ENCODE data around the gene ORAI2.
"Not testable (repeated sequence)": the region's sequence is repeated elsewhere in the genome, so short reads cannot be mapped to it uniquely, and the experiment has no call there.

The ORAI2 gene

DNA sequence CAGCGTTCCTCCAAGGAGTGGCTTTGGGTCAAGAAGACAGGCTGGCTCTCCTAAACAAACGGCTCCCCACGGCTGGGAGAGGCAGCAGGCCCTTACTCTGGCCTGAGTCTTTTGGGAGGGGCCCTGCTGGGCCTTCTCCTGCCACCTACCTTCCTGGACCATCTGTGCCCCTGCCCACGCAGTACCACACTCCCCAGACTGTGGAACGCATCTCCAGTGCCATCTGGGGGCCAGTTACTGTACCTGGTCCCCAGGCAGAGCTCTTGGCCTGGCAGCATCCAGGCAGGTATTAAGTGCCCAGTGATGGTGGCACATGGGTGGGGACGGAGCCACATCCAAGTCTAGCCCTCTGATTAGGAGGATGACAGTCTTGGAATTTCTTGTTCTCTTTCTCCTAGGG is 16.9 kb downstream of the ORAI2 start:
- DNase-seq: no peak

GRCh38 chr7:102451371-102452054 is 18.1 kb downstream of the ORAI2 start:
- no peak for DNase-seq

- no peak for DNase-seq
Measured at GRCh38 chr7:102452451-102452850, 19.1 kb downstream of the ORAI2 start.

GRCh38 chr7:102453319-102453718 is 19.9 kb downstream of the ORAI2 start:
- DNase-seq: no peak

DNA sequence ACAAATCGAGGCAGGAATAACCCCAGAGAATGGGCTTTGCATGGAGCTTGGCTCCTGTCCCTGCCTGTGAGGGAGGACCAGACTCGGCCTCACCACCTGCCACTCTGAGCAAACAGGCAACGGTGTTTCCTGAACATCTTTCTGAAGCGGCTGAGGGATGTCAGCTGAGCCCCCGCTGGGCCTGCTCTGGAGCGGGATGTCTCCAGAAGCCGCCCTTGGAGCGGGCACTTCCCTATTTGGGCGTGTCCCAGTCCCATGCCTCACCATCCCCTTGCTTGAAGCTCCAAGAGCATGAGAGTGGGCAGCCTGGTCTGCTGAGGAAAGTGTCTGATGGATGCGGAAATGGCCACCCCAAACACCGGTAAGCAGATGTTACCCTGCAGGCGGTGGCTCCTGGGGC is 21.1 kb downstream of the ORAI2 start:
- DNase-seq: no peak

GRCh38 chr7:102454932-102455331 is 21.6 kb downstream of the ORAI2 start:
- not testable (repeated sequence) for DNase-seq

- DNase-seq: no peak
Measured at GRCh38 chr7:102455596-102455995, 22.2 kb downstream of the ORAI2 start.

GRCh38 chr7:102456327-102456726 is 23.0 kb downstream of the ORAI2 start:
- DNase-seq: no peak

DNA sequence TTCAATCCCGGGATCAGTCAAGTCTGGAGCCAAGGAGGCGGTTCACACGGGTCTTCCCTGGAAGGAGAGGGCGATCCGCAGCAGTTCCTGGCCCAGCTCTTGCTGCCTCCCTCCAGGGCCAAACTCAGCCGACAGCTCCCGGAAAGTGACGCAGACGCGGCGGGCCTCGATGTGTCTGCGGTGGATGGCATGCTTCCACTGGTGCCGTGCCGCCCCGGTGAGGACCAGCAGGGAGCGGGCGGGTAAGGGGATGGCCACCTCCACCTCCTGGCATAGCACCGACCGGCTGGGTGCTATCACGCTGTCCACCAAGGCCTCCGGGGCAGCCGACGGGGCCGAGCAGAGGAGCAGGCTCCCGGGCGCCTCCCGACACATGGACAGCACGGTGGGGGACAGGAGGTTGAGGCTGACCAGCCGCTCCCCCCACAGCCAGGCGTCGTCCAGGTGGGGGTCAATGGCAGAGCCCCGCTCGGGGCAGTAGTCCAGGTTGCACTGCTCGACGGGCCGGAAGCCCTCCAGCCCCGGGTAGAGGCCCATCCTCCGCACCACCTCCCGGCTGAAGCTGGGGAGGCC is 24.1 kb downstream of the ORAI2 start:
- DNase-seq: no peak

DNA sequence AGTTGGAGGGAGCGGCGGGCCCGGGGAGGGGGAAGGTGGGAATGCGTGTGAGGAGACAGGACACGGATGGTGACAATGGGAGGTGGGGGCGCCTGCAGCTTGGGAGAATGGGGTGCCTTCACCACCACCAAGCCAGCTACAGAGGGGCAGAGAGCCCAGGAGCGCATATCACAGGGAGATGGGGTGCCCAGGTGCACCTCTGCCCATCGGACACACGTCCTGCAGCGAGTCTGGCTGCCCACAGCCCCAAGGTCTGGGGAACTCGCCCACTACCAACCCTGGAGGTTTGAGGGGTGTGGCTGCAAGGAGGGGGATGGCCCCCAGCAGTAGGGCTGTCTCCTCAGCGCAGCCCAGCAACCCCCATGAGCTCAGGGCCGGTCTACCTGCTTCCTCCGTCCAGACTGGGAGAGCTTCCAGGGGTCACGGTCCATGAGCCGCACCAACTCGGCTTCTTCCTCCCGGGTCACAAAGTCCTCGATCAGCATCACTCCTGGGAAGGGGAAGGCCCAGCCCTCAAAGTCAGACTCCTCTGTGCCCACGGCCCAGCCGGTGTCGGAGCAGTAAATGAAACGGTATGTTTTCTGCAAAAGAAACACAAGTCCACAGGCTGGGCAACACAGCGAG is 26.0 kb downstream of the ORAI2 start:
- no peak for DNase-seq

DNA sequence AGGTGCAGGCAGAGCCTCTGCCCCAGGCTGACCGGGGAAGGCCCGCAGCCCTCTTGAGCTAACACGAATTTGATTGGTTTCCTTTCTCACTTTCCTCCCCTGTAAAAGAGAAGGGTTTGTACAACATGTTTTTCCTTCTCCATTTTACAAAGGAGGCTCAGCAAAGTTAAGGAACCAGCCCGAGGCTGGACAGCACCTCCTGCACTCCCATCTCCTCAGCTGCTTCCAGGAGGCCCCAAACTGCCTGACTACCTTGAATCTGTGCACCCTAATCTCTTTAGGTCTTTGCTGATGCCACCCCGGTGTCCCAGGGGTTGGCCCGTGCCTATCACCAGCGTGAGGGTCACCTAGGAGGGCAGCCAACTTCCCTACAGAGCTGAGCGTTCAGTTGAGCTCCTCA is 27.1 kb downstream of the ORAI2 start:
- no peak for DNase-seq

DNA sequence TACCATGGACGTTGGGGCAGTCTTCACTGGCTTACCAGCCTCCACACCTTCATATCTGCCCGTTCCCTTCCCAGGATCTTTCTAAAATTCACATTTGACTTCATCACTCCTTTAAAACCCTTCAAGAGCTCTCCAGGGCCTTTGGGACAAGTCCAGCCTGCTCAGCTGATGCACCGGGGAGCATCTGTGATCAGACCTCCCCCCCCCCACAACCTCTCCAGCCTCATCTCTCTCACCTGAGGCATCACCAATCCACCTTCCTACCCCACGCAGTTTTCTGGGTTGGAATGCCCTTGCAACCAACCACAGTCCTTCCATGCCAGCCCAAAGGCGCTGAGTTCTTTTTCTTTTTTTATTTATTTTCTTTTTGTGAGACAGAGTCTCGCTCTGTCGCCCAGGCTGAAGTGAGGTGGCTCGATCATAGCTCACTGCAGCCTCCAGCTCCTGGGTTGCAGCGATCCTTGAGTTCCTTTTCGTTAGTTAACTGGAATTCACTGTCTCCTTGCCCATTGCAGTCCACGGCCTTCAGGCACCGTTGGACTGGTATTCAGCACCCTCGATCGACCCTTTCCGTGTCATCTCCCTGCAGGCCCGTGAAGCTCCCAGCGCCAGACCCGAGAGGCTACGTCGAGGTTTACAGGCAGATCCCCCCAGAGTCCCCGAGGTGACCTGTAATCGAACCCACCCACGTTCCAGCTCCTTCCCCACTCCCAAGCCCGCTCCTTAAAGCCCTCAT is 30.6 kb downstream of the ORAI2 start:
- DNase-seq: no peak

- DNase-seq: no peak
Measured at GRCh38 chr7:102464577-102465280, 31.4 kb downstream of the ORAI2 start, which contains the start of the genes ALKBH4 and LRWD1. Gene ALKBH4 (minus strand): TSS chr7:102464863. CDS start chr7:102464836, 27 bp downstream. Gene LRWD1 (plus strand): TSS chr7:102464984. CDS start chr7:102465081, 97 bp downstream.

DNA sequence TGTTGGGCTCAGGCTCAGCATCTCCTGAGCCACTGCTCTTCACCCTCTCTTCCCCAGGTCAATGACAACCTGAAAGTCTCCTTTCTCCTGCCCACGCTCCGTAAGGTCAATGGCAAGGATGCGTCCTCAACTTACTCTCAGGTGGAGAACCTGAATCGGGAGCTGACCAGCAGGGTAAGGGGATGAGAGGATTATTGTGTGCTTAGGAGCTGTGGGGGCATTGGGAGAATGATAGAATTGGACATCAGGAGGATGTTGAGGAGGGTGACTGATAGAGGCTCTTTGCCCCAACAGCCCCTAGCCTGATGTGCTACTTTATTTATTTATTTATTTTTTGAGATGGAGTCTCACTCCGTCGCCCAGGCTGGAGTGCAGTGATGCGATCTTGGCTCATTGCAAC is 32.7 kb downstream of the ORAI2 start:
- no peak for DNase-seq

DNA sequence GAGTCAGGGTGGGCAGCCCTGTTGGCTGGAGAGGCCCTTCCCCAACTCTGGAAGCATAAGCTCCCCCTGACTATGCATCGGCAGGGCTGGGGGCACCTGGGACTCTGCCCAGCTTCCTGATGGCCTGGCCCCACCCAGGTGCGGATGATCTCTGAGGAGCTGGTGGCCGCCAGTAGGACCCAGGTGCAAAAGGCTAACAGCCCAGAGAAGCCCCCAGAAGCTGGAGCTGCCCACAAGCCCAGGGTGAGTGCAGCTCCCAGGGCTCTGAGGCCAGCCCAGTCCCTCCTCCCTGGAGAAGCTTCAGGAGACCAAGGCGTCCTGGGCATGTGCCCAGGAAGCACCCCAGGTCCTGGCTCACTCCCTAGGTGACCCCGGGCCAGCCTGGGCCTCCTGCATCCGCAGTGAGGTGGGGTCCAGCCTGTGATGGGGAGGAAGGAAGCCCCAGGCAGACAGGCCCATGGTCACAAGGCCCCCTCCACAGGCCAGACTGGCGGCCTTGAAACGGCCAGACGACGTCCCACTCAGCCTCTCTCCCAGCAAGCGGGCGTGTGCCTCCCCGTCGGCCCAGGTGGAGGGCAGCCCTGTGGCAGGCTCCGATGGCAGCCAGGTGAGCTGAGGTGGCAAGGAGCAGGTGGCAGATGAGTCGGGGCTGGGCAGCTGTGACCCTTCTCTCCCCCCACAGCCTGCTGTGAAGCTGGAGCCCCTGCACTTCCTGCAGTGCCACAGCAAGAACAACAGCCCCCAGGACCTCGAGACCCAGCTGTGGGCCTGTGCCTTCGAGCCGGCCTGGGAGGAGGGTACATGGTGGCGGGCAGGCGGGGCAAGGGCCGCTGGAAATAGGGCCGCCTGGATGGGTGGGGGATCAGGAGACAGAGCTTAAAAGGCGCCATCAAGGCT is 34.5 kb downstream of the ORAI2 start:
- no peak for DNase-seq

DNA sequence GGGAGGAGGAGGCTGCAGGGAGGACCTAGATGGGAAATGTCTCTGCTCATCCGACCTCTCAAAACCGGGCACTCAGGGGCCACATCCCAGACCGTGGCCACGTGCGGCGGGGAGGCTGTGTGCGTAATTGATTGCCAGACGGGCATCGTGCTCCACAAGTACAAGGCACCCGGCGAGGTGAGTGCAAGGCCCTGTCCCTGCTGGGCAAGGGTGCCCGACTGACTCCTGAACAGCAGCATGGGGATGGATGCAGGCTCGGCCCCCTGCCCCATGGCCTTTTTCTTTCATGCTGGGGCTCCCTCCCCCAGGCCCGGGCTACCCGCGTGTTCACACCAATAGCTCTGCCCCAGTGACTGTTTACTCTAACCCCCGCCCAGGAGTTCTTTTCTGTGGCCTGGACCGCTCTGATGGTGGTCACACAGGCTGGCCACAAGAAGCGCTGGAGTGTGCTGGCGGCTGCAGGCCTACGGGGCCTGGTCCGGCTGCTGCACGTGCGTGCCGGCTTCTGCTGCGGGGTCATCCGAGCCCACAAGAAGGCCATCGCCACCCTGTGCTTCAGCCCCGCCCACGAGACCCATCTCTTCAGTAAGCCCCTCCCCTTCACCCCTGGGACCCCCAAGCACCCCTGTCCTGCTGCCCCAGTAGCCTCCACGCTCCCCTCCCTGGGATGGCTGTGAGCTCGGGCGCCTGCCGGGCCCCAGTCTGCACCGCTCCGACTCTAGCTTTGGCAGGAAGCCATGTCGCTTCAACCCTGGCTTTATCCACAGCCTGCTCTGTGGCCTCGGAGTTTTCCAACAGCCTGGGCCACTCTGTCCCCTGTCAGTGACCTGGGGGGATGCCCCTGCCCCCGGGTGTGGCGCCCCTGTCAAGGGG is 35.3 kb downstream of the ORAI2 start:
- no peak for DNase-seq

GRCh38 chr7:102469351-102469971 is 36.1 kb downstream of the ORAI2 start:
- no peak for DNase-seq

DNA sequence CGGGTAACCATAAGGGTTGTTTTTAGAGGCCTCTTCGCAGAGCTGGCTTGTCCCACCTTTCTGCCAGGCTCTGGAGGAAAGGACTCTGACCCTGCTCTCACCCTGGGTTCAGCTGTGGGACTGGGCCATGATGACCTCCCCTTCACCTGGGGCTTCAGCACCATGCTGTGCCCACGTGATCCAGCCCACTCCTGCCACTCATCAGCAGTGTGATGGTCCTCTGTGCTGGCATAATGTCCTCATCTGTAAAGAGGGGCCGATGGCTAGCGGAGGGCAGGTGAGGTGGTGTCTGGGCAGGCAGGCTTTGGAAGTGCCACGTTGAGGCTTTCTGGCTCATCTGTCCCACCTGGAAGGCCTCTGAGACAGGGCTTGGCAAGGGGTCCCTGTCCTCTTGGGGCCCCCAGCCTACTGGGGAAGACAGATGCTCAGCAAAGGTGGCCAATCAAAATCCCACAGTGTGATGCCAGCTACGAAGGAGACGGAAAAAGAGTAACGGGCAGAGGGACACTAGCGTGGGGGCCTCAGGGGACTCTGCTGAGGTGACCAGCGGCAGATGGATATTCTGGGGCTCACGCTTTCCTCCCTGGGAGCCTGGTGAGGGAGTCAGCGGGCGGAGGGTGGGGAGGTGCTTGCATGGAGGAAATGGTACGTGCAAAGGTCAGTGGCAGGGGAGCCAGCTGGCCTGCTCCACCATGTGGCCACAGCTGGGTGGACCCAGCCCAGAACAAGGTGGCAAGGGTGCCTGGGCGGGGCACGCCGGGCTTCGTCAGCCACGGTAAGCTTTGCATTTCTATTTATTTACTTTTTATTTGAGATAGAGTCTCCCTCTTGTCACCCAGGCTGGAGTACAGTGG is 36.8 kb downstream of the ORAI2 start:
- no peak for DNase-seq

- DNase-seq: no peak
Measured at GRCh38 chr7:102471791-102472125, 38.4 kb downstream of the ORAI2 start.
